ENCODE measurements around the gene ZNF428.

DNA sequence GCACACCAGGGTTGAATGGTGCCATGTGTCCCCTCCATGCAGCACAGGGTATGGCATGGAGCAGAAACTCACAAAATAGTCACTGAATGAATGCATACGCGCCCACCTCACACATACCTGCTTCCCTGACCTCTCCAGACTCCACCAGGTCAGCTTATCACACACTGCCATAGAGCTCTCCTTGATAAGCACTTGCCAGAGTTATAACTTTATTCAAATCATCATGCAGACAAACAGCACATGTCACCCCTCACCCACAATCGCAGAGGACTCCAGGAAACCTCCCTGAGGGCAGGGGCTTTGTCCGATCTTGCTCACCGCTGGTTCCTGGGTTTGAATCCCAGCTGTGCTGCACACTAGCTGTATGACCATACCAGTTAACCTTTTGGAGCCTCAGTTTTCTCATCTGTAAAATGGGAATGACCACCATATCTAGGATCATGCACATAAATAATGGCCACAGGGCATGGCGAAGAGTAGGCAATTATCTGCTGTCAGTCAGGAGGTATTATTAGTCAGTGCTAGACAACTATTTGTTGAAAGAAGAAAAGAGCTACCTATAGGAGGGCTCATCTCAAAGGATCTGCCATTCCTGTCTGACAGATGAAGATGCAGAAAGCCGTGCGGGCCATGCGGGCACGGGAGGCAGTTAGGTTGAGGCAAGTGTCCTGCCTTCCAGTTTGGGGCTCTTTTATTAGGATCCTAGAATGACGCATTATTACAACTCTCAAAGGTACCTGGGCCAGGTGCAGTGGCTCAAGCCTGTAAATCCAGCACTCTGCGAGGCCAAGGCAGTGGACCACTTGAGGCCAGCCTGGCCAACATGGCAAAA, 58.1 kb downstream of the ZNF428 start:
- TF ChIP-seq, protein P1, sequence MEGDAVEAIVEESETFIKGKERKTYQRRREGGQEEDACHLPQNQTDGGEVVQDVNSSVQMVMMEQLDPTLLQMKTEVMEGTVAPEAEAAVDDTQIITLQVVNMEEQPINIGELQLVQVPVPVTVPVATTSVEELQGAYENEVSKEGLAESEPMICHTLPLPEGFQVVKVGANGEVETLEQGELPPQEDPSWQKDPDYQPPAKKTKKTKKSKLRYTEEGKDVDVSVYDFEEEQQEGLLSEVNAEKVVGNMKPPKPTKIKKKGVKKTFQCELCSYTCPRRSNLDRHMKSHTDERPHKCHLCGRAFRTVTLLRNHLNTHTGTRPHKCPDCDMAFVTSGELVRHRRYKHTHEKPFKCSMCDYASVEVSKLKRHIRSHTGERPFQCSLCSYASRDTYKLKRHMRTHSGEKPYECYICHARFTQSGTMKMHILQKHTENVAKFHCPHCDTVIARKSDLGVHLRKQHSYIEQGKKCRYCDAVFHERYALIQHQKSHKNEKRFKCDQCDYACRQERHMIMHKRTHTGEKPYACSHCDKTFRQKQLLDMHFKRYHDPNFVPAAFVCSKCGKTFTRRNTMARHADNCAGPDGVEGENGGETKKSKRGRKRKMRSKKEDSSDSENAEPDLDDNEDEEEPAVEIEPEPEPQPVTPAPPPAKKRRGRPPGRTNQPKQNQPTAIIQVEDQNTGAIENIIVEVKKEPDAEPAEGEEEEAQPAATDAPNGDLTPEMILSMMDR (IDR thresholded peaks at IDR 0.05) = no peak
- TF ChIP-seq POLR2A (IDR thresholded peaks at IDR 0.05) = no peak

Data from tibial nerve (tissue), 3 donors.